Raji (cell line): ENCODE data around the gene DACT2.

Experiments
- POLR2A ChIP-seq: IDR thresholded peaks from 2 replicates; pipeline ENCODE4 v1.6.1; 2011; ENCODE audit warnings: low read depth, low read length, control low read depth; ENCODE audit not compliant: insufficient read depth

The DACT2 gene

GRCh38 chr6:168270274-168271172 is 49.1 kb downstream of the DACT2 start:
- TF ChIP-seq POLR2A, result no peak

GRCh38 chr6:168269455-168270243 is 49.9 kb downstream of the DACT2 start:
- no peak for TF ChIP-seq POLR2A

GRCh38 chr6:168268755-168269154 is 50.8 kb downstream of the DACT2 start:
- no peak for TF ChIP-seq POLR2A

GRCh38 chr6:168265827-168266815 is 53.5 kb downstream of the DACT2 start:
- TF ChIP-seq POLR2A, result no peak

GRCh38 chr6:168265394-168265793 is 54.2 kb downstream of the DACT2 start:
- TF ChIP-seq POLR2A, result no peak

- no peak for TF ChIP-seq POLR2A
Measured at GRCh38 chr6:168264593-168265335, 54.8 kb downstream of the DACT2 start.

GRCh38 chr6:168263351-168263905 is 56.1 kb downstream of the DACT2 start:
- TF ChIP-seq POLR2A, result no peak

- no peak for TF ChIP-seq POLR2A
Measured at GRCh38 chr6:168261234-168261633, 58.3 kb downstream of the DACT2 start.

GRCh38 chr6:168260420-168260987 is 59.1 kb downstream of the DACT2 start:
- no peak for TF ChIP-seq POLR2A

GRCh38 chr6:168258795-168259194 is 60.8 kb downstream of the DACT2 start:
- no peak for TF ChIP-seq POLR2A

- no peak for TF ChIP-seq POLR2A
Measured at GRCh38 chr6:168256940-168257339, 62.6 kb downstream of the DACT2 start.
